Psoas muscle (tissue), 8 donors: ENCODE measurements around the gene ASB18. TPM values are rescaled to one million over a fixed set of nuclear protein-coding genes. Genes with fewer than 3 reads are reported as not detected.
A peak's percentile ranks its signal among the peaks of the same experiment; 100 is the strongest.

Experiments
- ATAC-seq, 4 donors: fragments of 200-7000 bp; cut with Tn5 transposase; one replicate each; pipeline ENCODE4 v1.9.1; 2020; ENCODE audit warnings: moderate library complexity in 3 of 4, mild to moderate bottlenecking in 2 of 4
- DNase-seq, 2 donors: peaks; one replicate each; pipeline ENCODE4 v3.0.0-alpha.2; 2020
- H3K27ac ChIP-seq: fragments of 200-600 bp; one replicate; pipeline ENCODE4 v1.8.0; 2022
- H3K27me3 ChIP-seq, 3 donors: fragments of 200-600 bp in 1 of 3; one replicate each; pipeline versions ENCODE4 v1.6.1 to v1.8.0; 2013 to 2022; ENCODE audit warnings: low read length in 2 of 3, mild to moderate bottlenecking in 2 of 3, moderate library complexity in 1 of 3; ENCODE audit not compliant: insufficient read depth in 3 of 3
- H3K36me3 ChIP-seq, 2 donors: fragments of 200-600 bp in 1 of 2; one replicate each; pipeline versions ENCODE4 v1.6.1 to v1.8.0; 2013 to 2022; ENCODE audit warnings: low read depth in 1 of 2, mild to moderate bottlenecking in 1 of 2, moderate library complexity in 1 of 2; ENCODE audit not compliant: insufficient read depth in 1 of 2
- H3K4me1 ChIP-seq: fragments of 200-600 bp; one replicate; pipeline ENCODE4 v1.8.0; 2022
- H3K4me3 ChIP-seq: fragments of 200-600 bp; one replicate; pipeline ENCODE4 v1.8.0; 2022; ENCODE audit warnings: mild to moderate bottlenecking
- H3K9me3 ChIP-seq: fragments of 200-600 bp; one replicate; pipeline ENCODE4 v1.8.0; 2022
- CTCF ChIP-seq: fragments of 200-600 bp; IDR thresholded peaks from one replicate; pipeline ENCODE4 v1.8.0; 2022; ENCODE audit warnings: antibody characterized with exemption
- WGBS, 3 donors: extraction: QIAGEN DNeasy Blood & Tissue Kit; methylation state at CpG; one replicate each; pipeline versions ENCODE4 v1.1.6 to v1.1.7; 2013; 5-methylcytosine and 5-hydroxymethylcytosine counted together
- intact Hi-C, 2 donors: fragments of 100-400 bp; cut with DNase I; formaldehyde crosslinking; loops; one replicate each; pipeline versions ENCODE4 v1.11.0 to v1.14.2; 2022
- polyA plus RNA-seq, 3 donors: library from polyadenylated mRNA; stranded (reverse); fragments of 200-250 nt; gene quantifications; one replicate each; pipeline ENCODE4 v1.2.3, GENCODE V29; 2013
- total RNA-seq, 4 donors: library from RNA; stranded (reverse); fragmentation: NEBNext Ultra II Directional in 2 of 4; extraction: Animal tissue kit (Norgen Biotek cat#: 25700) in 2 of 4; gene quantifications; one replicate each; pipeline versions ENCODE4 v1.2.1 to v1.2.4, GENCODE V29; 2021 to 2023
- donor health status: healthy with polysubstance abuse.
- donor health status: DM: no; HTN: no; CAD: no; lungs with moderate emphysema.
- donor health status: Bipolar disorder and iron deficiency.
- donor health status: healthy.
- donor health status: DM: yes; HTN: yes; CAD: no.
- donor health status: DM: no; HTN: no; CAD: no.
- donor health status: DM: no; HTN: no; CAD: no.
- donor health status: DM: yes; HTN: yes; CAD: no.

Gene ASB18
- total and polyA plus RNA-seq, 7 donors, result 0.04 to 9.3 (median 1.1) TPM

GRCh38 chr2:236167297-236168109 lies 96.7 kb downstream of the ASB18 start:
- Histone ChIP-seq H3K4me3 (peak overlapping the region; percentile 62), H3K9me3 (no peaks in the 10 kb centered on the region), H3K27me3 (peaks cover 3 to 100% (median 66%) of the 10 kb centered on the region in 3 donors), H3K4me1 (peaks cover 24% of the 10 kb centered on the region), H3K27ac (no peak overlapping the region), H3K36me3 (no peaks in the 10 kb centered on the region)
- DNase-seq (no peak), ATAC-seq (peak; percentile 35 to 54 (median 46))
- TF ChIP-seq CTCF, result peak; percentile 1
- WGBS, 3 donors, result 1% methylated on average over 59 to 112 of the region's 112 CpGs
- intact Hi-C loops, result no loop called here

- no peaks in the 10 kb centered on the region for H3K9me3 ChIP-seq
- H3K27ac ChIP-seq, result no peak overlapping the region
- H3K4me1 ChIP-seq, result peaks cover 24% of the 10 kb centered on the region
- 5 to 8% (median 8%) methylated on average over 22 to 29 of the region's 29 CpGs for WGBS, 3 donors
- TF ChIP-seq CTCF, result no peak
- DNase-seq (no peak), ATAC-seq (peak in 1 of 4 donors; percentile 6)
- no peaks in the 10 kb centered on the region for H3K36me3 ChIP-seq
- intact Hi-C loops, result no loop called here
- H3K27me3 ChIP-seq, result peaks cover 3 to 100% (median 65%) of the 10 kb centered on the region in 3 donors
- H3K4me3 ChIP-seq, result peak overlapping the region; percentile 62
These were observed 97.4 kb downstream of the ASB18 start for GRCh38 chr2:236166796-236167296.

GRCh38 chr2:236165842-236166795 lies 98.1 kb downstream of the ASB18 start:
- H3K27me3 ChIP-seq, result peaks cover 3 to 98% (median 63%) of the 10 kb centered on the region in 3 donors
- H3K9me3 ChIP-seq, result no peaks in the 10 kb centered on the region
- intact Hi-C loops, result no loop called here
- peak overlapping the region; percentile 62 for H3K4me3 ChIP-seq
- H3K27ac ChIP-seq, result no peak overlapping the region
- TF ChIP-seq CTCF, result no peak
- DNase-seq (no peak), ATAC-seq (no peak)
- H3K36me3 ChIP-seq, result no peaks in the 10 kb centered on the region
- H3K4me1 ChIP-seq, result peaks cover 24% of the 10 kb centered on the region
- WGBS, 3 donors, result 27 to 35% (median 32%) methylated on average over 58 of the region's 58 CpGs

GRCh38 chr2:236164925-236165841 lies 99.0 kb downstream of the ASB18 start:
- Histone ChIP-seq H3K9me3 (no peaks in the 10 kb centered on the region), H3K27ac (no peak overlapping the region), H3K27me3 (peaks cover 3 to 97% (median 57%) of the 10 kb centered on the region in 3 donors), H3K4me3 (peak overlapping the region; percentile 63), H3K4me1 (peaks cover 24% of the 10 kb centered on the region), H3K36me3 (no peaks in the 10 kb centered on the region)
- TF ChIP-seq CTCF, result no peak
- ATAC-seq (no peak), DNase-seq (no peak)
- intact Hi-C loops, result no loop called here
- WGBS, 3 donors, result 39% methylated on average over 18 of the region's 18 CpGs
